ENCODE results near the gene SSBP3.

SSBP3 gene

GRCh38 chr1:54376430-54377039, 29.7 kb downstream of the SSBP3 start:
- no peak overlapping the region for H2AFZ ChIP-seq
- no peak overlapping the region for H3K4me3 ChIP-seq (ENCODE audit: low read depth, low read length)
- peaks cover 24% of the 10 kb centered on the region for H3K4me1 ChIP-seq
- peak overlapping the region; percentile 75 for H3K27ac ChIP-seq
- no peaks in the 10 kb centered on the region for H3K9me3 ChIP-seq (ENCODE audit: control insufficient read depth, low read length)
- H3K9ac ChIP-seq = no peak overlapping the region
- no peak for TF ChIP-seq CTCF (IDR thresholded peaks at IDR 0.05)
- no peaks in the 10 kb centered on the region for H3K27me3 ChIP-seq (ENCODE audit: control insufficient read depth, insufficient read depth, low read length)
- H3K4me2 ChIP-seq (ENCODE audit: low read length) = no peak overlapping the region
- no peaks in the 10 kb centered on the region for H3K36me3 ChIP-seq (ENCODE audit: control insufficient read depth, insufficient read depth, low read length)
- H3K79me2 ChIP-seq = peaks cover under 1% of the 10 kb centered on the region

GRCh38 chr1:54375712-54376429, 30.3 kb downstream of the SSBP3 start:
- H3K27ac ChIP-seq = peak overlapping the region; percentile 75
- H3K27me3 ChIP-seq (ENCODE audit: control insufficient read depth, insufficient read depth, low read length) = no peaks in the 10 kb centered on the region
- no peaks in the 10 kb centered on the region for H3K9me3 ChIP-seq (ENCODE audit: control insufficient read depth, low read length)
- H3K9ac ChIP-seq = no peak overlapping the region
- no peak overlapping the region for H3K4me3 ChIP-seq (ENCODE audit: low read depth, low read length)
- H3K4me2 ChIP-seq (ENCODE audit: low read length) = no peak overlapping the region
- no peak for TF ChIP-seq CTCF (IDR thresholded peaks at IDR 0.05)
- no peaks in the 10 kb centered on the region for H3K79me2 ChIP-seq
- no peaks in the 10 kb centered on the region for H3K36me3 ChIP-seq (ENCODE audit: control insufficient read depth, insufficient read depth, low read length)
- H3K4me1 ChIP-seq = peaks cover 24% of the 10 kb centered on the region
- no peak overlapping the region for H2AFZ ChIP-seq

GRCh38 chr1:54375298-54375697, 30.9 kb downstream of the SSBP3 start:
- no peak overlapping the region for H2AFZ ChIP-seq
- H3K4me1 ChIP-seq = peaks cover 24% of the 10 kb centered on the region
- H3K9me3 ChIP-seq (ENCODE audit: control insufficient read depth, low read length) = no peaks in the 10 kb centered on the region
- no peak for TF ChIP-seq CTCF (IDR thresholded peaks at IDR 0.05)
- H3K27ac ChIP-seq = no peak overlapping the region
- no peaks in the 10 kb centered on the region for H3K36me3 ChIP-seq (ENCODE audit: control insufficient read depth, insufficient read depth, low read length)
- H3K4me2 ChIP-seq (ENCODE audit: low read length) = no peak overlapping the region
- H3K9ac ChIP-seq = no peak overlapping the region
- no peaks in the 10 kb centered on the region for H3K27me3 ChIP-seq (ENCODE audit: control insufficient read depth, insufficient read depth, low read length)
- no peak overlapping the region for H3K4me3 ChIP-seq (ENCODE audit: low read depth, low read length)
- H3K79me2 ChIP-seq = no peaks in the 10 kb centered on the region

- Histone ChIP-seq H2AFZ (no peak overlapping the region), H3K9ac (no peak overlapping the region), H3K27me3 (ENCODE audit: control insufficient read depth, insufficient read depth, low read length) (no peaks in the 10 kb centered on the region), H3K36me3 (ENCODE audit: control insufficient read depth, insufficient read depth, low read length) (no peaks in the 10 kb centered on the region), H3K4me2 (ENCODE audit: low read length) (no peak overlapping the region), H3K4me1 (peaks cover 24% of the 10 kb centered on the region), H3K79me2 (no peaks in the 10 kb centered on the region), H3K4me3 (ENCODE audit: low read depth, low read length) (no peak overlapping the region), H3K27ac (no peak overlapping the region), H3K9me3 (ENCODE audit: control insufficient read depth, low read length) (no peaks in the 10 kb centered on the region)
- no peak for TF ChIP-seq CTCF (IDR thresholded peaks at IDR 0.05)
These were observed 31.4 kb downstream of the SSBP3 start for GRCh38 chr1:54374766-54375165.

GRCh38 chr1:54372978-54373377, 33.2 kb downstream of the SSBP3 start:
- no peaks in the 10 kb centered on the region for H3K79me2 ChIP-seq
- no peaks in the 10 kb centered on the region for H3K36me3 ChIP-seq (ENCODE audit: control insufficient read depth, insufficient read depth, low read length)
- H3K9me3 ChIP-seq (ENCODE audit: control insufficient read depth, low read length) = no peaks in the 10 kb centered on the region
- peaks cover 17% of the 10 kb centered on the region for H3K4me1 ChIP-seq
- no peak overlapping the region for H3K27ac ChIP-seq
- H2AFZ ChIP-seq = no peak overlapping the region
- no peak overlapping the region for H3K4me2 ChIP-seq (ENCODE audit: low read length)
- no peaks in the 10 kb centered on the region for H3K27me3 ChIP-seq (ENCODE audit: control insufficient read depth, insufficient read depth, low read length)
- H3K4me3 ChIP-seq (ENCODE audit: low read depth, low read length) = no peak overlapping the region
- TF ChIP-seq CTCF (IDR thresholded peaks at IDR 0.05) = no peak
- H3K9ac ChIP-seq = no peak overlapping the region

Measured in parathyroid adenoma (tissue), 2 donors.